Left kidney (tissue), 2 donors: ENCODE measurements around the gene CNST. TPM values are rescaled to one million over a fixed set of nuclear protein-coding genes. Genes with fewer than 3 reads are reported as not detected.
"Not testable (repeated sequence)": the region's sequence is repeated elsewhere in the genome, so short reads cannot be mapped to it uniquely, and the experiment has no call there.

Experiments
- DNase-seq: peaks from one replicate; pipeline ENCODE4 v3.0.0-alpha.2; 2013
- polyA plus RNA-seq: library from polyadenylated mRNA; unstranded; fragments of 120-200 nt; gene quantifications from one replicate; pipeline ENCODE4 v1.2.1, GENCODE V29; 2013; ENCODE audit not compliant: insufficient read length

The CNST gene
- polyA plus RNA-seq, 1 donor = 22.4 TPM

DNA sequence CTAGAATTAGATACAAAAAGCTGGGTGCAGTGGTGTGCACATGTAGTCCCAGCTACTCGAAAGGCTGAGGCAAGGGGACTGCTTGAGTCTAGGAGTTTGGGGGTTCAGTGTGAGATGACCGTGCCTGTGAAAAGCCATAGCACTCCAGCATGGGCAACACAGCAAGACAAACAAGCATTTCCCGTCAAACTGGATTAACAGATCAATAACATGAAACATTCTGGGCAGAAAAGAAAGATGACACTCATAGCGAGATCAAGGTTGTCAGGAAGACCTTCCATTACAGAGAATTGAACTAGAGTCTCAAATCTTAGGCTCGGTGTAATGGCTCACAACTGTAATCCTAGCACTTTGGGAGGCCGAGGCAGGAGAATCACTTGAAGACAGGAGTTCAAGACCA is 14.1 kb upstream of the CNST start:
- no peak for DNase-seq

DNA sequence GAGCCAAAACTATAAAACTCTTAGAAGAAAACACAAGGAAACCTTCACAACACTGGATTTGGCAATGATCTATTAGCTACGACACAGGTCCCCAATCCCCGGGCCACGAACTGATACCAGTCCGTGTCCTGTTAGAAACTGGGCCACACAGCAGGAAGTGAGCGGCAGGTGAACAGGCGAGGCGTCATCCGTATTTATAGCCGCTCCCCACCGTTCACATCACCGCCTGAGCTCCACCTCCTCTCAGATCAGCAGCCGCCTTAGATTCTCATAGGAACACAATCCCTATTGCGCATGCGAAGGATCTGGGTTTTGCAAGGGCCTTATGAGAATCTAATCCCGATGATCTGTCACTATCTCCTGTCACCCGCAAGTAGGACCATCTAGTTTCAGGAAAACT is 12.1 kb upstream of the CNST start:
- no peak for DNase-seq

DNA sequence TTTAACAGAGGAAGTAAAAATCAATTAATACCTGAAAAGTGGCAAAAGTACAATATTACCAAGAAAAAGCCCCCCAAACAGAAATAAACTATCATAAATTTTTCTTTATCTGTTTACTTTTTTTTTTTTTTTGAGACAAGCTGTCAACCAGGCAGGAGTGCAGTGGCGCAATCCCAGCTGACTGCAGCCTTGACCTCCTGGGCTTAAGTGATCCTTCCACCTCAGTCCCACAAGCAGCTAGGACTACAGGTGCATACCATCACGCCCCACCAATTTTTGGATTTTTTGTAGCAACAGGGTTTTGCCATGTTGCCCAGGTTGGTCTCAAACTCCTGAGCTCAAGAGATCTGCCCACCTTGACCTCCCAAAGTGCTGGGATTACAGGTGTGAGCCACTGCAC is 8.2 kb upstream of the CNST start:
- no peak for DNase-seq

DNA sequence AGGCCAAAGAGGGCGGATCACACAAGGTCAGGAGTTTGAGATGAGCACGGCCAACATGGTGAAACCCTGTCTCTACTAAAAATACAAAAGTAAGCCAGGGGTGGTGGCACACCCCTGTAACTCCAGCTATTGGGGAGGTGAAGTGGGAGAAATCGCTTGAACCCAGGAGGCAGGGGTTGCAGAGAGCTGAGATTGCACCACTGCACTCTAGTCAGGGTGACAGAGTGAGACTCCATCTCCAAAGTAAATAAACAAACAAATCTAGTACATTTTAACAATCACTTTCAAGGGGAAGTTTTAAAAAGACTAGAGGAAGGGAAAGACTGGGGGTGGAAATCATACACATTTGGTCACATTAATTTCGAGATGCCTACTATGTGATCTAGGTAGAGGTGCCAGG is 6.9 kb upstream of the CNST start:
- no peak for DNase-seq

DNA sequence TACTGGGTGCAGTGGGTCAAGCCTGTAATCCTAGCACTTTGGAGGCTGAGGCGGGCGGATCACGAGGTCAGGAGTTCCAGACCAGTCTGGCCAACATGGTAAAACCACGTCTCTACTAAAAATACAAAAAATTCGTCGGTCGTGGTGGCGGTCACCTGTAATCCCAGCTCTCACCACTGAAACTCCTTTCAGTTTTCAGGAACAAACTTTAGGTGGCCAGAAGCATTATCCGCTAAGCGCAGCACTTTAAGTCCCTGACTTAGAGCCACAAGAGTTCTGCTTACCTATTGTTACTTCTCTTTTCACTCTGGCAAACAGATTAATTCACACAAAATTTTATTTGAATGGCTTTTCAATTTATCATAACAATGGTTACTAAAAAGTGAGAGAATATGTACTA is 5.4 kb upstream of the CNST start:
- DNase-seq = not testable (repeated sequence)

DNA sequence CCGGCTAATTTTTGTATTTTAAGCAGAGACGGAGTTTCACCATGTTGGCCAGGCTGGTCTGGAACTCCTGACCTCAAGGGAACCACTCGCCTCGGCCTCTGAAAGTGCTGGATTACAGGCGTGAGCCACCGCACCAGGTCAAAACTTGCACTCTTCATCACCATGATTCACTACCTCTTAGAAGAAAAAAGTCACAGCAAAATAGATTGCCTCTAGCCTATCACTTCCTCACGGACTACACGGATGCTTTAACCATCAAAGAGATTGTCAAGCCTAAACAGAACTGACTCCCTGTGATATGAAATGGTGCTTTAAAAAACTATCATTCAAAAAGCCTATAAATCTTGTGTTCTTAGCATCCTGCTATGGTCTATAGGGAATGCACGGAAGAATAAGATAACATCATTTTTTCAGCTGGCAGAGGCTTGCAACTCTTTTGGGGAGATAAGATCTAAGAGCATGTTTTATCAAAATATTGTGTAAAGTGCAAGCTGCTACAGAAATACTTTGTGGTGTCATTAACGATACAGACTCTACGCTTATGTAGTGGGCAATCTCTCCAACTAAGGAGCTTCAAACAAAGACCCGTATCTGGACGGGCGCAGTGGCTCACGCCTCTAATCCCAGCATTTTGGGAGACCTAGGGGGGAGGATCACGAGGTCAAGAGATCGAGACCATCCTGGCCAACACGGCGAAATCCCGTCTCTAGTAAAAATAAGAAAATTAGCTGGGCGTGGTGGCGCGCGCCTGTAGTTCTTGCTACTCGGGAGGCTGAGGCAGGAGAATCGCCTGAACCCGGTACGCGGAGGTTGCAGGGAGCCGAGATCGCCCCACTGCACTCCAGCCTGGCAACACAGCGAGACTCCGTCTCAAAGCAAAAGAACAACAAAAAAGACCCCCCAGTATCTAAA is 1.2 kb upstream of the CNST start:
- no peak for DNase-seq

DNA sequence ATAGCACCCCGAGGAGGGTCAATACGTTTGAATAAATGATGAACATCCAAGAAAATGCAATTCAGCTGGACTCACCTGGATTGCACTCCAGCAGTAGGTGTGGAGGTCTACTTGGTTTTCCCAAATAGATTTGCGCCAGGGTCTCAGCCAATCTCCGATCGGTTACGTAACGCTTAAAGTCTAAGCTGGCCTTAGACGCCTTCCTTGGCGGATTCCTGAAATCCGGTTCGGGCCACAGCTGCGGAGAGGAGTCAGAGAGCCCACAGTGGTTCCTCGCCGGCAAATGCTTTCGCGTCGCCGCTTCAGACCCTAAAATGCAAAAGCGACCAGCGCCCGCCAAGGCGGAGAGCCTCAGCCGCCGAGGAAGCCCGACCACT is 517 bp upstream of the CNST start:
- DNase-seq = no peak

DNA sequence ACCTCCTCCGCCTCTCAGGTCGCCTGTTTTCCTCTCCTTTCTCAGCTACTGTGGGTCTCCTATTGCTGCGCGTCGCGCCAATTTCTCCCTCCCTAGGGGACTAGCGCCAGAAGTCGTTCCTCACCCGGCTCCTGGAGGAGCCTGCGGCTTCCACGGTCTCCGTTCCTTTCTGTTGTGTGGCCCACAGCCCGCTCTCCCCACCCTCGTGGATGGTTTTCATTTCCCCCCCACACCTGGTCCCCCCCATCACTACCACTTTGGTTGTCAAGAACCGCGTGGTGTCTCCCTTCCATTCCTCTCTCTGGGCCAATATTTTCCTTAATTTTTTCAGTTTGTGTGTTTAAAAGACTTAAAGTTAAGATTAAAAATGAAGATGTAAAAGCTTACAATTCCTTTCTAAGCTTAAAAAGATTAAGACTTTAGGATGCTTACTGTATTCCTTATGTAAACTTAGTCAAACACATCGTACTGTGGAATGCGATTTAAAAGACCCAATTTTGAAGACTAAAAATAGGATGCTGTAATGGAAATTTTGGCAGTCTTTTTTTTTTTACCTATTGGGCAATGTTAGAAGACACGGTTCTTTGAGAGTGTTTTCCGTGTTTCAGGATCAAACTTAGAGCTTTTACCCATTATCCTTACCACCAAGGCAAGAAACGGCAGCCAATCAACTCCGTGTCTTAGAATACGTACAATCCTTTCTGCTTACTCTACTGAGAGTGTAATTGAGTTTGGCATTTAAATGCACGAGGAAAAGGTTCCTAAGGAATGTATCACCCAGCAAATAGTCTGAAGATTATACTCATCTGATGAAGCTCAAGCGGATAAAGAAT is 773 bp downstream of the CNST start:
- DNase-seq = no peak

DNA sequence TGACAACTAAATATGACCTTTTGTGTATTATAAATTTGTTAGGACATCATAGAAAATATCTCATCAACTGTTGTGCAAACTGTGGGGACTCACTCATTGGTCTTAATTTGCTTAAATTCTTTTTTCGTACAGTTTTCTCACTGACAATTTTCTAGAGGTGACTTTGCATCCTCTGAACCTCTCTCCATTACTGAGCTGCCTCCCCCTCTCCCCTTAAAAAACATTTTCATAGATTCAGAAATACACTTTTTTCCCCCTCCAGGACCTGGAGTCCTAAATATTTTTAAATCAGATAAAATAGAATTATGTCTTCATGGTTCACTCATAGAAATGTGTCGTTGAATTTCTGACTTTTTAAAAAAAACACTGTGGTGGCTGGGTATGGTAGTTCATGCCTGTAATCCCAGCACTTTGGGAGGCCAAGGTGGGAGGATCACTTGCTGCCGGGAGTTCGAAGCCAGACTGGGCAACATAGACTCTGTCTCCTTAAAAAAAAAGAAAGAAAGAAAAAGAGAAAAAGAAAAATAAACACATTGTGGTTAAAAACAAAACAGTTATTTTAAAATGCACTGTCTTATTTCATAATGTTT is 1.5 kb downstream of the CNST start:
- DNase-seq = no peak

DNA sequence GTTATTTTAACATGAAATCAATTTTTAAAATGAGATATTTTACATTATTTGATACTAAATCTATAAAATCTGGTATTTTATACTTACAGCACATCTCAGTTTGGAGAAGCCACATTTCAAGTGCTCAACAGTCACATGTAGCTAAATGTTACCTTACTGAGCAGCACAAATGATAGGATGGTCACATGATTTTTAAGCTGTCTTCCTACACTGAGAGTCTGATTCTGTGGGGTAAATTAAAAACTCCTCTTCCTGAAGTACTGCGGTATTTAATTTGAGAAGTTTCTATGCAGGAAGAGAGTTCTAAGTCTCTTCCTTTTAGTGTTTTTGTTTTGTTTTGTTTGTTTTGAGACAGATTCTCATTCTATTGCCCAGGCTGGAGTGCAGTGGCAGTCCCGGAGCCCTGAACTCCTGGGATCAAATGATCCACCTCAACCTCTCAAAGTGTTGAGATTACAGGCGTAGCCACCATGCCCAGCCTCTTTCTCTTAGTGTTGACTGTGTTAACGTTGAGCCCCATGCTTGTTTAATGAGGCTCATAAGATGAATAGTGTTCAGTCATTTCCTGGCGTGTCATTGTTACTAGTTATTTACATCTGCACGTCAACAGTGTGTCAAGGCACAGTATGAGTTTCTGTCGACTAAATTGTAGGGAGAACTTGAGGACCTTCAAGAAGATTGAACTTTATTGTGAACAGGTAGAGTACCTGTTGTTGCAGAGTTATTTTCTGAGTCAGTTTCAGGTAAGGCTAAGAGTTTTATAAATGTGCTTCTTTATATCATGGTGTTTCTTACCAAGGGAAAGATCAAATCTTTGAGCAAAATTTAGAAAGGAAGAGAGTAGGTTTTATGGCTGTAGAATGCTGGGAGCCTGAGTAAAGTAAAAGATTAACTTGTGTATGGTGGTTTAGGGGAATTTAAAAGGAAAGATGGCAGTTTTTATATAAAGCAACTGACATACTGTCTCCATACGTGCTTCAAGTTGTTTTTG is 3.3 kb downstream of the CNST start:
- DNase-seq = no peak

DNA sequence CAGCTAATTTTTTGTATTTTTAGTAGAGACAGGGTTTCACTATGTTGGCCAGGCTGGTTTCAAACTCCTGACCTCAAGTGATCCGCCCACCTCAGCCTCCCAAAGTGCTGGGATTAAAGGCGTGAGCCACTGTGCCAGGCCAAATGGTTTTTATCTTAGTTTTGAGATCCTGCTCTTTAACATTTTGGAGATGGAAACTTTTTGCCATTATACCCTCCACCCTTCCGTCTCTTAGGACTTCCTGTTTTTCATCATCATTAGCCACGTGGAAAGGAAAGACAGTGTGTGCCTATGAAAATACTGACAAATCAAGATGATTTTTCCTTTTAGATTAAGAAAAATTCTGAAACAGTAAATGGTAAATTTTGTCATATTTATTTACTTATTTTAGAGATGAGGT is 5.1 kb downstream of the CNST start:
- DNase-seq = not testable (repeated sequence)

DNA sequence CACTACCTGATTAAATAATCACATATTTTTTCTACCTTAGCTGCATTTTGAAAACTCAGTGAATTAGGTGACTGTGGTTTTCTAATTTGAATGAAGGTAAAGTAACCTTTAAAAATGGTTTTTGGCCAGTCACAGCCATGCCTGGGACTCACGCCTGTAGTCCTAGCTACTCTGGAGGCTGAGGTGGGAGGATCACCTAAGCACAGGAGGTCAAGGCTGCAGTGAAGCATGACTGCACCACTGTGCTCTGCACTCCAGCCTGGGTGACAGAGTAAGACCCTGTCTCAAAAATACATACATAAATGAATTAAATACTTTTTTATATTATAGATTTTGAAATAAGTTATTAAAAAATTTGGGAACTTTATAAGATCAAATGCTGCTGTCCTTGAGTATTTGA is 5.7 kb downstream of the CNST start:
- no peak for DNase-seq

DNA sequence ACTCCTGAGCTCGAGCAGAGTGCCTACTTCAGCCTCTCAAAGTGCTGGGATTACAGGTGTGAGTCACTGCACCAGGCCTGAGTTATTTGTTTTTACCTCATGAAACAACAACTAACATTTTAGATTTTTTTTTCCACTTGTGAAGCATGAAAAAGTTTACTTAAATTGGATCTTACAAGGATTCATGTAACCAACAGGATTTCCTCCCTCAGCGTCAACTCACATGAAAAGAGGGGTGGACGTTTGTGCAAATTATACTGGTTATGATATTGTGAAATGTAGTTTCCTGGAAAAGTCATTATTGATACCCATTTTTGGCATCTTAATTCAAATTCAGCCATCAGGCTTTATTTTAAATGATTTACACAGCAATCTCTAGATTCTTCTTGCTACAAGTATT is 6.5 kb downstream of the CNST start:
- DNase-seq = no peak

DNA sequence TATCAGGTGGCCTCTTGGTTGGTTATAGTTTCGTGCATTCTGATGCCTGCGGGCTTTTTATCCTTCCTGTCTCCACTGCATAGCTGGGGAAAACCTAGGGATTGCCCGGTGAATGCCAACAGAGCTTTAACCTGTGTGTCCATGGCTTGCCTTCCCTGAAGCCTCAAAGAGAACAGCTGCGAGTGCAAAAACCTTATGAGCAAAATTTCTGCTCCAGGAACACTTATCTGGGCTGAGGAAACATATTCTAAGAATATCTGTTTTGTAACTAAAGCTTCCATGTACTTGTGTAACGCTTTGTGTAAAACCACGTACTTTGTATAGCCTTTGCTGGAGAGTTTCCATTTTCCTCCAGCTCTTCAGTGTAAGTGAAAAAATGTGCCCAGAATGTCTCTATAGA is 7.2 kb downstream of the CNST start:
- DNase-seq = no peak

DNA sequence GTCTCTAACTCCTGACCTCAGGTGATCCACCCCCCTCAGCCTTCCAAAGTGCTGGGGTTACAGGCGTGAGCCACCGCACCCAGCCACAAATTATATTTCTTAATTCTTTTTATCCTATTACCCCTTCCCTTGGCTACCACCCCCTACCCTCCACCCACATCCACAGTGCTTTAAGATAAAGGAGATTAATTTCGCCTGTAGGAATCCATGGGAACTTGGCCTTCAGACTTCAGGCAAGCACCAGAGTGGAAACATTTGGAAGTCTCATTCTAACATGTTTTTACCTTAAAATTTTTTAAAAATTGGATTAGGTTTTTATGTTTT is 10.4 kb downstream of the CNST start:
- no peak for DNase-seq

DNA sequence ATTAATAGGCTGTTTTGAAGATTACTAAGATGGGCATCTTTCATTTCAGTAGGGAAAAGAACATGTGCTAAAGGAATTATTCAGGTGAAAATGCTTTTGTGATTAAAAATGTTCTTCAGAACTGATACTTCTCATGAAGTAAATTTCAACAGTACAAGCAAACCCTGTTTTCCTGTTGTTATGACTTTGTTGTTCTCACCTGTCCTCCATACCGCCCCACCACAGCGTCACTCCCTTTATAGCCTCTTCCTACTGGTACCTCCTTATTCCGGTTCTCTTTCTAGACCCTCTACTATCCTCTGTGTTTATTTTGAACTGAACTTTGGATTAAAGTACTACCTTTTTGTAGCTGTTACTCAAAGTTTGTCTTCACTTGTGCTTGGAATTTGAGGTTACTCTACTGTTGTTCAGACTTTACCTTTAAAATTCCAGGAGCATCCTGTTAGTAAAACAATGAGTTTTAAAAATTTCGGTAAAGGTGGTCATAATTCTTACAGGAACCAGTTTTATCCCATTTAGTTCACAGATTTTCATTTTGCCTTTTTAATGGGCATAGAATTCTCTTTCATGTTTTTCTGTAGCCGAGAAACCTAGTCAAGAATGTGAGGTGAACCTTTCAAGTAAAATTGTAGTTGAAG is 10.9 kb downstream of the CNST start:
- no peak for DNase-seq

DNA sequence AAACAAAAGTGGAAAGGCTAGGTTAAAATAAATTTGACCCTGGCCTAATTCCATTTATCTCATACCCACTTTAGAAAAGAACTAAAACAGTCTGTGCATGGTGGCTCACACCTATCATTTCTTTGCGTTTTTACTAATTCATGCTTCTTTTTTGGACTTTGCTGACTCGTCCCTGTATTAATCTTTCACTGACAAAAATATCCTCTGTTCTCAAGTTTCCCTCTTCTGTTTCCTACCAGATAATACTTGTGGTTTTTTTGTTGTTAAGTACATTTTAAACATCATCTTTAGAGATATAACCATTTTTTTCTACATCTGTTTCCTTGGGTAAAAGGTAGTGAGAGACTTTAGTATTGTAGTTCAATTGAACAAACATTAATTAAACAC is 11.5 kb downstream of the CNST start:
- no peak for DNase-seq

DNA sequence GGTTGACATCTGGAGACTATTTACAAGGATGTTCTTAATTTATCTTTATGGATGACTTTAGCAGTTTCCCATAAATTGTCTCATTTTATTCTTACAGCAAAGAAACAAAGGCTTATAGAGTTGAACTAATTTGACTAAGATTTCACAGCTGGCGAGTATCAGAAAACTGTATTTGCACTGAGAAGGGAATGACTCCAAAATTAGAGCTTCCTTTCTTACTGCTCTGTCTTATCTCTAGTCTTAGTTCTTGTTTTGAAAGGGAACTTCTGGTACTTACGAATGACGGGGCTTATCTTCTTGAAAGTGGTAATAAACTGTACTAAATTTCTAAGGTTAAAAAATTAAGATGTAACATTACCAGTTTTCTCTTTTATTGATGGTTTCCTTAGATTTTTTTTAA is 13.6 kb downstream of the CNST start:
- no peak for DNase-seq

DNA sequence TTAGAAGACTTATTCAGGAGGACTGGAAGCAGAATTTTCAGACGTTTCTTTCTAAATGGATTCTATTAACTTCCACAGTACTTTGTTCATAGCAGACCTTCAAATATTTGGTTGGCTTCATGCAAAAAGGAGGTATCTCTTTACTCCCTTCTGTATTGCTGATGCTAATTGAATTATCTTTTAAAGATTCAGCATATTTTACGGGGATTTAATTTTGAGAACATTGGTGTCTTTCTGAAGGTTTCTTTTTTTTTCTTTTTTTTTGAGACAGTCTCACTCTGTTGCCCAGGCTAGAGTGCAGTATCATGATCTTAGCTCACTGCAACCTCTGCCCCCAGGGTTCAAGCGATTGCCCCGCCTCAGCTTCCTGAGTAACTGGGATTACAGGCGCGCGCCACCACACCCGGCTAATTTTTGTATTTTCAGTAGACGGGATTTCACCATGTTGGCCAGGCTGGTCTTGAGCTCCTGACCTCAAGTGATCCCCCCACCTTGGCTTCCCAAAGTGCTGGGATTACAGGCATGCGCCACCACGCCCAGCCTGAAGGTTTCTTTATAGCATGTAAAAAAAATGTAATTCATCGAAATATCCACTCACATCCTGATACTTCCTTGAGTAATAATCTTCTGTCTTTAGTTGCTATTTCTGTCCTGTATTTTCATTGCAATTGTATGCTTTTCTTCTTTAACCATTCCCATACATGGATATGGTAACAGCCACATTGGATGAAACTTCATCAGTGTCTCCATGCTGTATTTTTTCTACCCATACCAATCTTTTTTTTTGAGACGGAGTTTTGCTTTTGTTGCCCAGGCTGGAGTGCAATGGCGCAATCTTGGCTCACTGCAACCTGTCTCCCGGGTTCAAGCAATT is 14.5 kb downstream of the CNST start:
- no peak for DNase-seq

DNA sequence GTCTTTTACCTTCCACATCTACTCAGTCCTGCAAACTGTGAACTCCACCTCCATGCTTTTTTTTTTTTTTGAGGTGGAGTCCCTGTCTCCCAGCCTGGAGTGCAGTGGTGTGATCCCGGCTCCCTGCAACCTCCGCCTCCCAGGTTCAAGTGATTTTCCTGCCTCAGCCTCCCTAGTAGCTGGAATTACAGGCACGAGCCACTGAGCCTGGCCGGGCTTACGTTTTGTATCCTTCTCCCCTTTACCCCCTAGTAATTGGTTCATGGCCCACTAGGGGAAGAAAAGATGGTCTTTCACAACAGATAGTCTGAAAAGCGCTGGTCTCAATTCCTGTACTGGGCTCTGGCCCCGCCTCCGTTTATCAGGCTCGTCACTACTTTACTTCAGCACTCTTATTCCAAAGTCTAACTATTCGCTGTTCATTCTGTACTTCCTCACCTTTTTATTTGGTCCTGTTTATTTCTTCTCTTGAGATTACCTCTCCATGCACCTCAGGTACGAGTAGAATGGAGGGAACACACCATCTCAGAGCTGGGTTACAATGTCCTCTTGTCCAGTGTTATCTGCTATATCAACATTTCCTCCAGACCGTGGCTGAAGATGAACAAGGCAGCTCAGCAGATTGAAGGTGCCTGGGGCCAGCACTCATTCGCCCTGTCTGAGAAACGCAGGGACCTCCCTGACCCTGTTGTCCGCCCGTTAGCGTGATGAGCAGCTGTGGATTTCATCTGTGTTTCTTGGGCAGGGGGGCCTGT is 16.2 kb downstream of the CNST start:
- DNase-seq = no peak
